ENCODE results near the gene ZC3H18.

DNA sequence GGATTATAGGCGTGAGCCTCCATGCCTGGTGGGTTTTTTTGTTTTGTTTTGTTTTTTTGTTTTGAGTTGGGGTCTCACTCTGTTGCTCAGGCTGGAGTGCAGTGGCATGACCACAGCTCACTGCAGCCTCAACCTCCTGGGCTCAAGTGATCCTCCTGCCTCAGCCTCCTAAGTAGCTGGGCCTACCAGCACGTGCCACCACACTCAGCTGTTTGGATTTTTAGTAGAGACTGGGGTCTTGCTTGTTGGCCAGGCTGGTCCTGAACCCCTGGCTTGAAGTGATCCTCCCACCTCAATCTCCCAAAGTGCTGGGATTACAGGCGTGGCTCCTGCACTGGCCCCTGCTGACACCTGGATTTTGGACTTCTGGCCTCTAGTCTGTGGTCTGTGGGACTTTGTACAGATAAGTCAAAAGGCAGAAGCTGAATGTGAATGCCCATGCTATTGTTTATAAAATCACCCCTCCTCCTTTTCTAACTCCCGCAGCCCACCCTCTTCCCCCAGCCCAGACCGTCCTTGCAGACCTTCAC, 110.4 kb downstream of the ZC3H18 start:
- TF ChIP-seq NFE2L2 (IDR thresholded peaks at IDR 0.05; ENCODE audit: low read depth, low read length) = no peak
- TF ChIP-seq RAD21 (IDR thresholded peaks at IDR 0.05; ENCODE audit: low read length) = no peak
- TF ChIP-seq USF2 (IDR thresholded peaks at IDR 0.05; ENCODE audit: low read depth, low read length) = no peak
- TF ChIP-seq ELK1 (IDR thresholded peaks at IDR 0.05; ENCODE audit: borderline replicate concordance, low read depth, low read length) = no peak
